Lung (tissue), 12 donors: Measurements from ENCODE around the gene RCAN3. TPM values are rescaled to one million over a fixed set of nuclear protein-coding genes. Genes with fewer than 3 reads are reported as not detected.

Source experiments
- ATAC-seq: fragments of 200-7000 bp; cut with Tn5 transposase; one replicate; pipeline ENCODE4 v1.9.1; 2020; ENCODE audit warnings: moderate number of reproducible peaks; ENCODE audit not compliant: insufficient read depth, low FRiP score
- DNase-seq, 3 donors: peaks; one replicate each; pipeline ENCODE4 v3.0.0-alpha.2; 2013 to 2017
- H3K27ac ChIP-seq, 2 donors: one replicate each; pipeline ENCODE4 v1.5.1; 2013; ENCODE audit warnings: mild to moderate bottlenecking in 2 of 2, moderate library complexity in 2 of 2, control low read depth in 1 of 2, inconsistent platforms in 1 of 2, low read depth in 1 of 2, low read length in 1 of 2
- H3K27me3 ChIP-seq, 3 donors: one replicate each; pipeline ENCODE4 v1.5.1; 2013; ENCODE audit warnings: low read length in 2 of 3; ENCODE audit not compliant: control insufficient read depth in 3 of 3, insufficient read depth in 3 of 3
- H3K36me3 ChIP-seq, 4 donors: one replicate each; pipeline ENCODE4 v1.5.1; 2013; ENCODE audit warnings: low read length in 4 of 4, mild to moderate bottlenecking in 1 of 4, moderate library complexity in 1 of 4; ENCODE audit not compliant: control insufficient read depth in 4 of 4, insufficient read depth in 4 of 4
- H3K4me1 ChIP-seq, 5 donors: one replicate each; pipeline ENCODE4 v1.5.1; 2013; ENCODE audit warnings: low read length in 5 of 5, mild to moderate bottlenecking in 2 of 5, moderate library complexity in 1 of 5; ENCODE audit not compliant: control insufficient read depth in 5 of 5, insufficient read depth in 5 of 5
- H3K4me3 ChIP-seq: one replicate; pipeline ENCODE4 v1.5.1; 2013; ENCODE audit warnings: mild to moderate bottlenecking, control low read depth, moderate library complexity
- H3K9ac ChIP-seq, 2 donors: one replicate each; pipeline ENCODE4 v1.5.1; 2013; ENCODE audit warnings: low read length in 2 of 2, control low read depth in 1 of 2; ENCODE audit not compliant: insufficient read depth in 1 of 2
- H3K9me3 ChIP-seq, 4 donors: one replicate each; pipeline ENCODE4 v1.5.1; 2013; ENCODE audit warnings: low read length in 3 of 4, mild to moderate bottlenecking in 1 of 4, moderate library complexity in 1 of 4; ENCODE audit not compliant: control insufficient read depth in 4 of 4, insufficient read depth in 3 of 4
- WGBS, 2 donors: extraction: QIAGEN DNeasy Blood & Tissue Kit; methylation state at CpG; one replicate each; pipeline ENCODE4 v1.1.7; 2013; 5-methylcytosine and 5-hydroxymethylcytosine counted together
- polyA plus RNA-seq, 2 donors: library from polyadenylated mRNA; stranded (reverse); fragments of 200-250 nt; gene quantifications; one replicate each; pipeline ENCODE4 v1.2.1, GENCODE V29; 2013
- total RNA-seq, 2 donors: library from RNA; depleted of rRNA in 1 of 2; stranded (reverse); fragments of >200 nt in 1 of 2; gene quantifications; one replicate each; pipeline ENCODE4 v1.2.1, GENCODE V29; 2014 to 2021
- TF ChIP-seq, protein P1 (sequence below): IDR thresholded peaks from 2 replicates; pipeline ENCODE4 v1.5.1; 2012; ENCODE audit warnings: mild to moderate bottlenecking; ENCODE audit errors: control extremely low read depth, extremely low read depth
- donor health status: control.
- donor health status: control.
- donor health status: Bipolar disorder and iron deficiency.
- donor health status: healthy.
- donor health status: DM: yes; HTN: yes; CAD: no.

Gene RCAN3
- total and polyA plus RNA-seq, 4 donors: 5.2 to 21.4 (median 12.8) TPM

DNA sequence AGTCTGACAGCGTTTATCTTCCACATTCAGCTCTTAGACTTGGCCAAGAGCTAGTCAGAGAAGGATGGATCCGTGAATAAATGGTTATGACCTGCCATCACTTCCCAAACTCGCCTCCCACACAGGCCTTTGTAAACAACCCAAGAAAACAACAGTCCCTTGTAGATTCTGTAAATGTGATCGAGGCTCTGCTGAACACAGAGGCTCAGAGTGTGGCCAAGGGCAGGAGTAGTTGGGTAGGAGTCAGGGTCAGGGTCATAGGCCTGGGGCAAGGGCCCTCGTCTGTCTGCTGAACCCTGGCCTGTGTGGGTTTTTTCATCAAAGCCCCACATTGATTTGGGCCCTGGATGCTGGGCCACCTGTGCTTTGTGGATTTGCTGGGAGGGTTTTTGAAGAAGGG is 85.9 kb downstream of the RCAN3 start:
- H3K4me1 ChIP-seq: no peaks in the 10 kb centered on the region
- no peak overlapping the region for H3K9ac ChIP-seq
- no peak overlapping the region for H3K27ac ChIP-seq
- no peaks in the 10 kb centered on the region for H3K27me3 ChIP-seq
- H3K36me3 ChIP-seq: no peaks in the 10 kb centered on the region
- no peak overlapping the region for H3K4me3 ChIP-seq
- WGBS, 2 donors: 85 to 87% methylated on average over 5 of the region's 5 CpGs
- no peaks in the 10 kb centered on the region for H3K9me3 ChIP-seq
- ATAC-seq (no peak), DNase-seq (no peak)
- TF ChIP-seq, protein P1, sequence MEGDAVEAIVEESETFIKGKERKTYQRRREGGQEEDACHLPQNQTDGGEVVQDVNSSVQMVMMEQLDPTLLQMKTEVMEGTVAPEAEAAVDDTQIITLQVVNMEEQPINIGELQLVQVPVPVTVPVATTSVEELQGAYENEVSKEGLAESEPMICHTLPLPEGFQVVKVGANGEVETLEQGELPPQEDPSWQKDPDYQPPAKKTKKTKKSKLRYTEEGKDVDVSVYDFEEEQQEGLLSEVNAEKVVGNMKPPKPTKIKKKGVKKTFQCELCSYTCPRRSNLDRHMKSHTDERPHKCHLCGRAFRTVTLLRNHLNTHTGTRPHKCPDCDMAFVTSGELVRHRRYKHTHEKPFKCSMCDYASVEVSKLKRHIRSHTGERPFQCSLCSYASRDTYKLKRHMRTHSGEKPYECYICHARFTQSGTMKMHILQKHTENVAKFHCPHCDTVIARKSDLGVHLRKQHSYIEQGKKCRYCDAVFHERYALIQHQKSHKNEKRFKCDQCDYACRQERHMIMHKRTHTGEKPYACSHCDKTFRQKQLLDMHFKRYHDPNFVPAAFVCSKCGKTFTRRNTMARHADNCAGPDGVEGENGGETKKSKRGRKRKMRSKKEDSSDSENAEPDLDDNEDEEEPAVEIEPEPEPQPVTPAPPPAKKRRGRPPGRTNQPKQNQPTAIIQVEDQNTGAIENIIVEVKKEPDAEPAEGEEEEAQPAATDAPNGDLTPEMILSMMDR: no peak

DNA sequence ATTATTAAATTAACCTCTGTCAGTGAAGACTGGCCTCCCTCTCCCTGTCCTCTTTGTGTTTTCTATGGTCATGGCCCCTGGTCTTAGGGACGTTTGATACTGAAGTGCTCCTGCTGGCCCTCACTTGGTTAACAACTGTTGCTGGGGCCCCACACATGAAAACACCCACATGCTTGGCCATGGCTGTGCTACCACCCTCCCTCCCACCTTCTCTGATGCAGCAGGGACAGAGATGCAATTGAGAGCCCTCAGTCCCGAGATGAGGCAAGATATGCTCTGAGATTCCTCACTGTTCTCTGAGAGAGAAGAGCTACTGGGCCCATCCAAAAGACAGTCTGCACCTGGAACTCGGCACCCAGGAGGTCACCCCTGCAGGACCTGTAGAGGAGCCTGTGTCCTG is 86.6 kb downstream of the RCAN3 start:
- Histone ChIP-seq H3K27ac (no peak overlapping the region), H3K9me3 (no peaks in the 10 kb centered on the region), H3K4me1 (no peaks in the 10 kb centered on the region), H3K36me3 (no peaks in the 10 kb centered on the region), H3K27me3 (no peaks in the 10 kb centered on the region), H3K4me3 (no peak overlapping the region), H3K9ac (no peak overlapping the region)
- ATAC-seq (no peak), DNase-seq (no peak)
- WGBS, 2 donors: 72 to 74% methylated on average over 3 of the region's 3 CpGs
- TF ChIP-seq, protein P1: no peak

Other genes starting within 250 kb of the RCAN3 start
- gene GRHL3, start 183.5 kb upstream of the RCAN3 start, total RNA-seq: under 1 TPM; 0.40 to 0.95 TPM
- gene GRHL3, start 183.5 kb upstream of the RCAN3 start, polyA plus RNA-seq: under 1 TPM; 0.23 to 0.30 TPM
- gene STPG1, start 89.1 kb upstream of the RCAN3 start, total RNA-seq: 10 to 100 TPM in 1 of 2 donors, 1 to 10 TPM in 1; 10.0 to 13.5 TPM
- 1 to 10 TPM; 6.7 to 9.5 TPM for gene STPG1, start 89.1 kb upstream of the RCAN3 start, polyA plus RNA-seq
- 10 to 100 TPM; 25.7 to 31.8 TPM for gene NIPAL3, start 87.0 kb upstream of the RCAN3 start, total RNA-seq
- gene NIPAL3, start 87.0 kb upstream of the RCAN3 start, polyA plus RNA-seq: 10 to 100 TPM; 11.9 to 14.0 TPM
- gene NCMAP, start 53.3 kb downstream of the RCAN3 start, total RNA-seq: 10 to 100 TPM in 1 of 2 donors, 1 to 10 TPM in 1; 6.5 to 20.2 TPM
- gene NCMAP, start 53.3 kb downstream of the RCAN3 start, polyA plus RNA-seq: 1 to 10 TPM; 1.5 to 5.2 TPM
- gene SRRM1, start 140.5 kb downstream of the RCAN3 start, total RNA-seq: 10 to 100 TPM; 92.4 to 95.8 TPM
- 10 to 100 TPM; 37.4 to 42.3 TPM for gene SRRM1, start 140.5 kb downstream of the RCAN3 start, polyA plus RNA-seq
- 100 to 1,000 TPM; 227 to 236 TPM for gene CLIC4, start 242.6 kb downstream of the RCAN3 start, total RNA-seq
- 100 to 1,000 TPM in 1 of 2 donors, 10 to 100 TPM in 1; 52.0 to 106 TPM for gene CLIC4, start 242.6 kb downstream of the RCAN3 start, polyA plus RNA-seq